ENCODE data around the gene TXNDC11.

Gene TXNDC11

DNA sequence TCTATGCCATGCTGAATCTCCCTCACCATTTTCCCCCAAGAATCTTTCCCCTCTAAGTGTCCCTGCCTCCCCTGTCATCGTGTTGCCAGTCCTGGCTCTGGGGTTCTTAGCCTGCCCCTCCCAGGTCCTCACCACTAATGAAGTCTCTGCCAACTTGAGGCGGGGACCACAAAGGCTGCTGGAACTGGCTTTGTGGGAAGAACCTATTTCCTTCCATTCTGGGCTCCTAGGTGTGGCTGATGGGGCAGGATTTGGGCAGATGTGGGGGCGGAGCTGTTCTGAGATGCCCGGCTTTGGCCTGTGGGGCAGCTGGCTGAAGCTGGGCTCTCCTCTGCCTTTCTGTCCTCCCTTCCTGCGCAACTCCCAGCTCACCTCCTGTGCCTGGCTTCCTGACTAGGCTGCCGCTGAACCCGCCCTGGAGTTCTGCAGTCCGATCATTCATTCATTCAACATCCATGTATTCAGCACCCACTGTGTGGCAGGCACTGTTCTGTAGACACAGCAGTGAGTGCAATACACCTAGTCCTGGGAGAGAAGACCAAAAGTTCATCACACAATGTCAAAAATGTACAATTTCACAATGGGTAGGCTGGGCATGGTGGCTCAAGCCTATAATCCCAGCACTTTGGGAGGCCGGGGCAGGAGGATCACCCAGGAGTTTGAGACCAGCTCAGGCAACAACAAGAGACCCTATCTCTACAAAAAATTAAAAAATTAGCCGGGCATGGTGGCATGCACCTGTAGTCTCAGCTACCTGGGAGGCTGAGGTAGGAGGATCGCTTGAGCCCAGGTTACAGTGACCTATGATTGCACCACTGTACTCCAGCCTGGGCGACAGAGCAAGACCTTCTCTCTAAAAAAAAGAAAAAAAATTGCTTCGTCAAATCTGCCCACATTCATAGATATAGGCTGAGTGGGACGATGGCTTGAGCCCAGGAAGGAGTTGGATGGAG, 76.3 kb downstream of the TXNDC11 start:
- H3K27ac ChIP-seq, result no peak overlapping the region
- DNase-seq (ENCODE audit: low read depth, low spot score), result no peak

DNA sequence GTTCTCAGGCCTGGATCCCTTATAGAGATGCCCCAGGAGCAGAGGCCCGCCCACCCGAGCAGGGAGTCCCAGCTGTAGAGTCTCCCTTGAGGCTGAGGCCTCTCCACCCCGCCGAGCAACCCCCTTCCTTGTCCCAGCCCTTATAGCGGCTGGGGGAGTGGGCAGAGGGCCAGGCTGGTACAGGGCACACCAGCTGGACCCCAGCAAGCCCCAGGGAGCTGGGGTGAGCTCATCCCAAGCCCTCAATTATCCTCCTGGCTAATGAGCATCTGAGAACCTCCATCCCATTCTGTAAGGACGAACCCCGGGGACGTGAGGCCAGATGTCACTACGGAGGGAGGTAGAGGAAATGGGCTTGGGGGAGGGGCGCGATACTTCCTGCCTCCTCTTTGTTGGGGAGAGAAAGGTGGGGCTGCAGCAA, 77.6 kb downstream of the TXNDC11 start:
- DNase-seq (ENCODE audit: low read depth, low spot score), result no peak

DNA sequence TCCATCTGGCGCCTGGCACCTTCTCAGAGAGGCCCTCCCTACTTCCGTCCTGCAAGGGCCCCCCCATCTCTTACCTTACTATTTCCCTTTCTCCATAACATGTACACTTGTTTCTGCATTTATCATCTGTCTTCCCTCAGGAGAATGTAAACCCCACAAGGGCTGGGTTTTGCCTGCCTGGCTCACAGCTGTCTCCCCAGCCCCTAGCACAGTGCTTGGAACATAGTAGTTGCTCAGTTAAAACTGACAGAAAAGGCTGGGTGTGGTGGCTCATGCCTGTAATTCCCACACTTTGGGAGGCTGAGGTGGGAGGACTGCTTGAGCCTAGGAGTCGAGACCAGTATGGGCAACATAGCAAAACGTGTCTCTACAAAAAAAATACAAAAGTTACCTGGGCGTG, 80.1 kb downstream of the TXNDC11 start:
- DNase-seq (ENCODE audit: low read depth, low spot score), result no peak
- no peak overlapping the region for H3K27ac ChIP-seq

More for the DNA sequence above, 77.6 kb downstream of the TXNDC11 start:
- no peak overlapping the region for H3K27ac ChIP-seq

DNA sequence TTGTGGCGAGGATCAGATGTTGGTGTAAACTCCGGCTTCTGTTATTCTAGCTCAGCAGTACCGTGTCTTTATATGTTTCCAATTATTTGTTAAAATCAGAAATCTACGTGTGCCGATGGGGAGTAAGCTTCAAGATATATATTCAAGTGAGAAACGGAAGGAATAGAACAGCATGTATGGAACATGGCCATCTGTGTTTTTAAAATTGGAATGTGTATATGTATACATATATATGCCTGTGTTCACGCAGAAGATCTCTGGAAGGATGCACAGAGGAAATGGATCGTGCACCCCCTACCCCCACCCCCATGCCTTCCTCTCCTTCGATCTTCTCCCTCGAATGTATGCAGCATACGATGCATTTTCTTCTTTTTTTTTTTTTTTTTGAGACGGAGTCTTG, 82.1 kb downstream of the TXNDC11 start:
- no peak overlapping the region for H3K27ac ChIP-seq
- DNase-seq (ENCODE audit: low read depth, low spot score), result no peak

DNA sequence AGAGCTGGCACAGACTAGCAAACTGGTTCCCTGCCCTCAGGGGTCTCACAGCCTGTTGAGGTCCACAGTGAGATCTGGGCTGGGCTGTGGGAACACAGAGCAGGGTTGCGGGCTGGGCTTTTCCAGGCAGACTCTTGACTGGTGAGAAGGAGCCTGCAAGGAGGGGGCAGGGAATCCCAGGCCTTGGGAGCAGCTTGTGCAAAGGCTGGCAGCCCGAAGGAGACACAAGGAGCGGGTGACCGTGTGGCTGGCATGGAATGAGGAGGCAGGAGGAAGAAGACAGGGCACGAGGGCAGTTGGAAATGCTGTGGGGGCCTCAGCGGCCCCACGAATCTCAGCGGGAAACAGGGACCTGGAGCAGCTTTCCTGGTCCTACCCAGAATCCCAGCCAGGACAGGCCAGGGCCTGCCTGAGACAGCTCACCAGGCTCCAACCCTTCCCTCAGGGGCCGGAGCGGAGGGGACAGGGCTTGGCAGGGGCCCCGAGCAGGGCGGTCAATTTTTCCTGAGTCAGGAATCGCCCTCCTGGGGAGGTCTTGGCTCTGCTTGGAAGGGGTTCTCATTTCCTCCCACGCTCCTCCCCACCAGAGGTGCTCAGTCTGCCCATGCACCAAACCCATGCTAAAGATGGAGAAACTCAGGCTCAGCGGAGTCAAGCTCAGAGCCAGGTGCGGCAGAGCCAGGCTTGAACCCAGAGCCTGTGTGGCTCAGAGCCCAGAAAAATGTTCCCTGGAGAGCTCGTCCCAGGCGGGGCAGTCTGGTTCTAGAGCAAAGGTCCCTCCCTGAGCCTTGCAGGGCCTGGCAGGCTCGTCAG, 83.6 kb downstream of the TXNDC11 start:
- H3K27ac ChIP-seq, result peak overlapping the region; percentile 59
- no peak for DNase-seq (ENCODE audit: low read depth, low spot score)

DNA sequence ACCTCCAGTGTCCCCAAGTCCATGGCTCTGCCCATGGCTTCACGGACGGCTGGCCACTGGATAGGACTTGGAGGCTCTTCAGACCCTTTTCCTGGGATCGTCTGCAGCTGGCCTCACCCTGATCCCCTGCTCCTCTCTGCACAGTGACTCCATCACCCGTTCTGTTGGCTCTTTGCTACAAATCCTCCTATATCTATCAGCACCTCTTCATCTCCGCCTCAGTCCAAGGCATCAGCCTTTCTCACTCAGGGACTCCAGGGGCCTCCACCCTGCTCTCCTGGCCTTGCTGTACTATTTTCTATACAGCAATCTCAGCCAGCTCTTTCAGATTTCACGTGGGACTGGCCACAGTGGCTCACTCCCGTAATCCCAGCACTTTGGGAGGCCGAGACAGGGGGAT, 85.1 kb downstream of the TXNDC11 start:
- no peak for DNase-seq (ENCODE audit: low read depth, low spot score)
- H3K27ac ChIP-seq, result no peak overlapping the region

DNA sequence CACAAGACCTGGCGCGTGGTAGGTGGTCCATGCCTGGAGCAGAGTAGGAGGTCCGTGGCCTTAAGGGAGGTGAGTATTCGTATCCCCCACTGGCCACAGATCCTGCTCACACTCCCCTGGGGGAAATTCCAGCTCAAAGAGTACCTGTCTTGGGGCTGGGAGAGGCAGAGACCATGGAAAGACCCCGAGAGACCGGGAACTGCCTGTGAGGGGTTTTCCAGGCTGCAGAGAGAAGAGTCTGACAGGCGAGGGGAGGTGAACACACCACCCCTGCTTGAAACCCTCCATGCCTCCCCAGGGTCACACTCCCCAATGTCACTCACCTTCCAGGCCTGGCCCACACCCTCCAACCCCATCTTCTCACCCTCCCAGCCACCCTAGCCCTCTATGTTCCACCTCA, 87.0 kb downstream of the TXNDC11 start:
- no peak overlapping the region for H3K27ac ChIP-seq
- no peak for DNase-seq (ENCODE audit: low read depth, low spot score)

DNA sequence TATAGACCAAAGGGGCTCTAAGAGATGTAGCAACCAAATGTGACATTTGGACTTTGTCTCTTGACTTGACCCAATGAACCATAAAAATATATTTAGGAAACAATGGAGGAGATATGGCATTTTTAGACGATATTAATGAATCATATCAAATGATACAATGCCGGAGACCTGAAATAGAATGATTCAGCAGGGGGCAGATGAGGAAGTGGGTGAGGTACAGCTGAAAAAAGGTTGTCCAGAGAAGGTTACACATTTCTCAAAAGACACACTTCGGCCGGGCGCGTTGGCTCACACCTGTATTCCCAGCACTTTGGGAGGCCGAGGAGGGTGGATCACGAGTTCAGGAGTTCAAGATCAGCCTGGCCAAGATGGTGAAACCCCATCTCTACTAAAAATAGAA, 90.9 kb downstream of the TXNDC11 start:
- H3K27ac ChIP-seq, result no peak overlapping the region
- DNase-seq (ENCODE audit: low read depth, low spot score), result no peak

DNA sequence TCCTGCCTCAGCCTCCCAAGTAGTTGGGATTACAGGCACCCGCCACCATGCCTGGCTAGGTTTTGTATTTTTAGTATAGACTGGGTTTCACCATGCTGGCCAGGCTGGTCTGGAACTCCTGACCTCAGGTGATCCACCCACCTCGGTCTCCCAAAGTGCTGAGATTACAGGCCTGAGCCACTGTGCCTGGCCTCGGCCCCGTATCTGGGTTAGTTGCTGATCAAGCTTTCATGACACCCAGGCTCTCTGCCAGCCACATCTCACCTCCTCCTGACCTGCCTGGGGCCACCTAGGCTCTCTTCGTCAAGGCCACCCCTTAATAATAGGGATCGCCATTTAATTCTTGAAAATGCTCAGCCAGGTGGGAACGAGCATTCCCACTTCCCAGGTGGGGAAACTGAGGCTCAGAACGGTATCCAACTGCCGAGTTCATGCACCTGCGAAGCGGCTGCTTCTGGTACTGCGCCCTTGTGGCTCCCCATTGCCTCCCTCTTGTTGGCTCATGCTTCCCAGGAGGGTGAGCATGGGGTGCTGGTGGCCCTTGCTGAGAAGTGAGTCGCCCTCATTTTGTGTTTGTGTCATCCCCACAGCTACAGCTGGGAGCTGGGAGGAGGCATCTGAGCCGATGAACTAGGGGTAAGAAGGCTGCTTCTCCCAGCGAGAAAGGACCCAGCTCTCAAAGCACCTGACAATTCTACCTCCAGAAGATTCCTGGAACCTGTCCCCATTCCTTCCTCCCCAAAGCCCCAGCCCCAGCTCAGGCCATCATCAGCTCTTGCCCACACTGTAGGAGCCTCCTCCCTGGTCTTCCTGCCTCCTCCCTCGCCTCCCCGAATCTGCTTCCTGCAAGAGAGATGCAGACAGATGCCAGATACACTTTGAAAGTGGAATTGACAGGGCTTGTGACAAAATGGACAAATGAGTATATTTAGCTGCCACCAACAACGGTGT, 91.7 kb downstream of the TXNDC11 start:
- DNase-seq (ENCODE audit: low read depth, low spot score), result no peak
- H3K27ac ChIP-seq, result no peak overlapping the region

DNA sequence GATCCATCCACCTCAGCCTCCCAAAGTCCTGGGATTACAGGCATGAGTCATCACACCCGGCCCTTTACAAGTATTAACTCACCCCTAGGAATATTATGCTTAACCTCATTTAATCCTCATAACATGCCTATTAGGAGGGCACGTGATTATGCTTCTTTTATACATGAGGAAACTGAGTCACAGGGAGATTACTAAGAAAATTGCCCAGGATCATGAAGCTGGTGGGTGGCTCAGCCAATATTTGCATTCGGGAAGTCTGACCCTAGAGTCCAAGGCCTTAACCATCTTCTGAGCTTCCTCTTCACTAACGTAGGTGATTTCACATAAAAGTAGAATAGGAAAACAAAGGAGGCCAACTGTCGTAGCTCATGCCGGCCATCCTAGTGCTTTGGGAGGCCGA, 93.4 kb downstream of the TXNDC11 start:
- no peak overlapping the region for H3K27ac ChIP-seq
- no peak for DNase-seq (ENCODE audit: low read depth, low spot score)

DNA sequence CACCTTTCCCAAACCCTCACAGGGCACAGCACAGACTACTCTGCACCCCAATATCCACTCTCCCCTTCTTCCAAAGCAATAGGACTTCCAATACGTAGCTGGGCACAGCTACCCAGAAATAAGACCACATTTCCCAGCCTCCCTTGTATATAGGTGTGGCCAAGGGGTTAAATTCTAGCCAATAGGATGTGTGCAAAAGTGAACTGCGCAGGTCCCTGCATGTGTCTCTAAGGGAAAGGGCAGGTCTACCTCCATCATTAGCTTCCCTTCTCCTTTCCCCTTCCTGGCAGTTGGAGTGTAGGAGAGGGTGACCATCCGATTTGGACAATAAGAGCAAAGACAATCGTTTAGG, 99.9 kb downstream of the TXNDC11 start:
- no peak for DNase-seq (ENCODE audit: low read depth, low spot score)
- no peak overlapping the region for H3K27ac ChIP-seq

DNA sequence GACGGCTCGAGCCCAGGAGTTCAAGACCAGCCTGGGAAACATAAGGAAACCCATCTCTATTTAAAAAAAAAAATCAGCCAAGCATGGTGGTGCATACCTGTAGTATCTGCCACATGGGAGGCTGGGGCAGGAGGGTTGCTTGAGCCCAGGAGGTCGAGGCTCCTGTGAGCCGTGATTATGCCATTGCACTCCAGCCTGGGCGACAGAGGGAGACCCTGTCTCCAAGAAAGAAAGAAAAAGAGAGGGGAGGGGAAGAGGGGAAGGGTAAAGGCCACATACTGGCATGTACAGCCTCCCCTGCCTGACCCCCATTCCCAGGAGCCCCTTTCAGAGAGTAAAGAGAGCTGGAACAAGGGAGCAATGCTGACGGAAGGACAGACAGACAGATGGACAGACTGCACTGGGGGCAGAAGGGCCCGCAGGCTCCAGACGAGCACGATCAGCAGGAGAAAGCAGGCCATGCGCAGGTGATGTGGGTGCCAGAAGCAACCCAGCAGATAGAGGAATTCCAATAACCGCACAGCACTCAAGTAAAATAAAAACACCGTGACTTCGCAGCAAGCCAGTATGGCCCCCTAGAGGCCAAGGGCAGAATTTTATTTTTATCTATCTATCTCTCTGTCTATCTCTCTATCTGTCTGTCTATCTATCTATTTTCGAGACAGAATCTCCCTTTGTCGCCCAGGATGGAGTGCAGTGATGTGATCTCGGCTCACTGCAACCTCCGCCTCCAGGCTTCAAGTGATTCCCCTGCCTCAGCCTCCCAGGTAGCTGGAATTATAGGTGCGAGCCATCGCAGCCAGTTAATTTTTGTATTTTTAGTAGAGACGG, 101.5 kb downstream of the TXNDC11 start:
- peak; percentile 37 for DNase-seq (ENCODE audit: low read depth, low spot score)
- peak overlapping the region; percentile 85 for H3K27ac ChIP-seq

DNA sequence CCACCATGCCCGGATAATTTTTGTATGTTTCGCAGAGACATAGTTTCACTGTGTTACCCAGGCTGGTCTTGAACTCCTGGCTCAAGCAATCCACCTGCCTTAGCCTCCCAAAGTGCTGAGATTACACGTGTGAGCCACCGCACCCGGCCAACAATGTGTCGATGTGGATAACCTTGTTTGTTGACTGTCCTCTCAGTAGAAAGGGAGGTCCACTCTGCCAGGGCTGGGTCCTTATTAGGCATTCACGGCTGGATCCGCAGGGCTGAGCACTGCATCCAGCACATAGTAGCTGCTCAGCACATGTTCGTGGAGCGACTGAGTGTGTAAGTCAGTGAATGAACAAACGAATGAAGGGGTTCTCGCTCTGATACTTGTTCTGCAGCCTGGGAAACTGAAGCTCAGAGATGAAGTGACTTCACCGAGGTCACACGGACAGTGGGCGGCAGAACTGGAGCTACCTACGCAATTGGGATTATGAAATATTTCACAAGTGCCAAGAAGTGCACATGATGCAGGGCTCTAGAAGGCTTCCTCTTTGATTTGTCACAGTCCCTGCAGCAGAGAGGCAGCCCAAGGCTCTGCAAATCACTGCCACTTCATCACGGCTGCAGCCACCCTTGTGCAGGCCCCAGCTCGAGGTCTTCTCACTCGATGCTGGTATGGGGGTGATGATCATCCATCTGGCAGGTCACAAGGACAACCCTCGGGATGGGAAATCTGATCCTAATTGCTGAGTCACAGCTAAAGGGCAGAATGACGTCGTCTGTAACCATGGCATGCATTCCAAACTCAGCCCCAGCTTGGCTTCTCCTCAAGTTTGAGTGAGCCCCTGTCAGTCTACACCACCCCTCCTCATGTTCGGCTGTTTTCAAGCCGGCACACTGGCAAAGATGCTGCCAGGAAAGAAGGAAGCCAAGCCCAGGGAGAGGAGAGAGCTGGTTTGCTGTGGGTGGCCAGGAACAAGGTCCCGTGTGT, 102.4 kb downstream of the TXNDC11 start:
- peak; percentile 94 for DNase-seq (ENCODE audit: low read depth, low spot score)
- peak overlapping the region; percentile 85 for H3K27ac ChIP-seq

DNA sequence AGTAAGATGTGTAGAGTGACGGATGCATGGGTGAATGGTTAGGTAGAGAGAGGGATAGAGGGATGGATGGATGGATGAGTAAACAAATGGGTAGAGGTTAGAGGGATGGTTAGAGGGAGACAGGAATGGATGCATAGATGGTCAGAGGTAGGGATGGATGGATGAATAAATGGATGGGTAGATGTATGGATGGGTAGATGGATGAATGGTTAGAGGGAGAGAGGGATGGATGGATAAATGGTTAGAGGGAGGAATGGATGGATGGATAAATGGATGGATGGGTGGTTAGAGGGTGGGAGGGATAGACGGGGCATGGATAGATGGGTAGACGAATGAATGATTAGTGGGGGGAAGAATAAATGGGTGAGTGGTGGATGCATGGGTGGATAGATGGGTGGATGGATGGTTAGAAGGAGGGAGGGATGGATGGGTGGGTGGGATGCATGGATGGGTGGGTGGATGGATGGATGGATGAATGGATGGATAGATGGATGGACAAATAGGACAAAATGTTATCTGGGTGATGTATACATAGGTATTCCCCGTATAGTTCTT, 103.6 kb downstream of the TXNDC11 start:
- no peak for DNase-seq (ENCODE audit: low read depth, low spot score)
- H3K27ac ChIP-seq, result peak overlapping the region; percentile 85

DNA sequence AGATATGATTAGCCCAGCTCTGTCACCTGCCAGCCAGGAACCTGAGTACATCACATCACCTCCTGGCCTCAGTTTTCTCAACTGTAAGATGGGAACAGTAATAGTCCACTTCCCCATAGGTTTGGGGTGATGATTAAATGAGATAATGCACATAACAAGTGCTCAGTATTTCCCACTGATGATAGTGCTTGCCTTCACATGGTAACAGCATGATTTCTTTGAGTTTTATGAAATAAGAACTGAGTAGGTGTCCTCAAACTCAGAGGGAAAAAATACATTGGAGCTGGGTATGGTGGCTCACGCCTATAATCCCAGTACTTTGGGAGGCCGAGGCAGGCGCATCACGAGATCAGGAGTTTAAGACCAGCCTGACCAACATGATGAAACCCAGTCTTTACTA, 104.5 kb downstream of the TXNDC11 start:
- DNase-seq (ENCODE audit: low read depth, low spot score), result no peak
- no peak overlapping the region for H3K27ac ChIP-seq

DNA sequence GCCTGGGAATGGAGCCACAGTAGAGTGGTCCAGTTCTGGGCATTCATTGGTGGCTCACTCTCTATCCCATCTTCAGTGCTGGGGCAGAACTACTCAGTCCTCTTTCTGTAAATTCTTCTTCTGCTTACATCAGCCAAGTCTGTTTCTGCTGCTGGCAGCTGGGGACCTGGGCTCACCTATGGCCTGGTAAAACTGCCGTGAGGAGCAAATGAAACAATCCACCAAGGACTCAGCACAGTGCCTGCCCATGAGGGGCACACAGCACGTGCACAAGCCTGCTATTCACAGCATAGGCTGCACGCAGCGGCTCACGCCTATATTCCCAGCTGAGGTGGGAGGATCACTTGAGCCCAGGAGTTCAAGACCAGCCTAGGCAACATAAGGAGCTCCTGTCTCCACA, 105.3 kb downstream of the TXNDC11 start:
- H3K27ac ChIP-seq, result peak overlapping the region; percentile 16

DNA sequence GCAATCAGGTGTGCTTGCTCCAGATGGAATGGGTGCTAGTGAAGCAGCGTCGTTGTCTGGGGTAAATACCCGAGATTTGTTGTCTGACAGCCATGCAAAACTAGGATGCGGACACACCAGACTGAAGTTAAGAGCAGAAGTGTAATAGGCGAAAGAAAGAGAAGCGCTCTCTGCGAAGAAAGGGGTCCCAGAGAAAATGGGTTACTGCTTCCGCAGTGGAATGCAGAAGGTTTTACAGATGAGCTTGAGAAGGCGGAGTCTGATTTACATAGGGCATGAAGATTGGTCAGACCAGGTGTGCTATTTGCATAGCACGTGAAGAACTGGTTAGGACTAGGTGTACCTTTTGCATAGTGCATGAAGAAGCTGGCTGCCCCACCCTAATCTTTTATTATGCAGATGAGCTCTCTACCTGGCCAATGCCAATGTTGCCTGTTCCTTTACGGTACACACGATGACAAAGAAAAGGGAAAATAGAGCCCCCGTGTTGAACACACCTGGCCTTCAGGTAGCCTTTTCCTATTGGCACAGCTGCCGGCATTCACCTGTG, 106.4 kb downstream of the TXNDC11 start:
- DNase-seq (ENCODE audit: low read depth, low spot score), result peak; percentile 91

More for the DNA sequence above, 105.3 kb downstream of the TXNDC11 start:
- DNase-seq (ENCODE audit: low read depth, low spot score), result no peak

More for the DNA sequence above, 106.4 kb downstream of the TXNDC11 start:
- peak overlapping the region; percentile 26 for H3K27ac ChIP-seq
